ENCODE results near the gene ARHGEF19.
"Not testable (repeated sequence)": the region's sequence is repeated elsewhere in the genome, so short reads cannot be mapped to it uniquely, and the experiment has no call there.

ARHGEF19 gene

GRCh38 chr1:16218674-16219071, 6.2 kb upstream of the ARHGEF19 start:
- DNase-seq: no peak

- DNase-seq: no peak
Measured at GRCh38 chr1:16218014-16218673, 5.7 kb upstream of the ARHGEF19 start.

GRCh38 chr1:16217061-16217785, 4.8 kb upstream of the ARHGEF19 start:
- DNase-seq: peak; percentile 57

GRCh38 chr1:16215882-16216753, 3.7 kb upstream of the ARHGEF19 start:
- DNase-seq: no peak

DNA sequence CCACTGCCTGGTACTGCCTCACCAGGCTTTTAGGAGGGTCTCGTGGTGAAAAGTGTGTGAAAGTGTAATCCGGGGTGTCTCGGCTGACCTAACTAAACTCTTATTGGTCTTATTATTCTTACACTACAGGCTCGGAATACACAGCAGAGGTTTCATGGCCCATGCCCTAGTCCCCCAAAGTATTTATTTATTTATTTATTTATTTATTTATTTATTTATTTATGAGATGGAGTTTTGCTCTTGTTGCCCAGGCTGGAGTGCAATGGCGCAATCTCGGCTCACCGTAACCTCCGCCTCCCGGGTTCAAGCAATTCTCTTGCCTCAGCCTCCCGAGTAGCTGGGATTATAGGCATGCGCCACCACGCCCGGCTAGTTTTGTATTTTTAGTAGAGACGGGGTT, 2.8 kb upstream of the ARHGEF19 start:
- not testable (repeated sequence) for DNase-seq

- DNase-seq: not testable (repeated sequence)
Measured at GRCh38 chr1:16213544-16213943, 1.1 kb upstream of the ARHGEF19 start.

DNA sequence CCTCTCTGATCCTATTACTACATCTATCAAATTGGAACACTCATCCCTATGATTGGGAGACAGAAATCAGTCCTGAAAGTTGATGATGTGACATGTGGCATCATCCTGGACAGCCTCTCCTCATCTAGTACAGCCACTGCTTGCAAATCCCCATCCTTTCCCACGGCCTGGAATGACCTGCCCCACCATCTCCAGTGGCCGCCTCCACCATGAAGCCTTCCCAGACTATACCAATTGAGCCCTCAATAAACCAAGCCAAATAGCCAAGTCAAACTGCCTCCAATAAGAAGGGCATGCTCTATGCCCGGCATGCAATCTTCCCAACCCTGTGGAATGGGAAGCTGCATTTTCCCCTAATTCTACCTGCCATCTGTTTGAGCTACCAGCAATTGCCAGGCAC, 561 bp upstream of the ARHGEF19 start:
- no peak for DNase-seq

DNA sequence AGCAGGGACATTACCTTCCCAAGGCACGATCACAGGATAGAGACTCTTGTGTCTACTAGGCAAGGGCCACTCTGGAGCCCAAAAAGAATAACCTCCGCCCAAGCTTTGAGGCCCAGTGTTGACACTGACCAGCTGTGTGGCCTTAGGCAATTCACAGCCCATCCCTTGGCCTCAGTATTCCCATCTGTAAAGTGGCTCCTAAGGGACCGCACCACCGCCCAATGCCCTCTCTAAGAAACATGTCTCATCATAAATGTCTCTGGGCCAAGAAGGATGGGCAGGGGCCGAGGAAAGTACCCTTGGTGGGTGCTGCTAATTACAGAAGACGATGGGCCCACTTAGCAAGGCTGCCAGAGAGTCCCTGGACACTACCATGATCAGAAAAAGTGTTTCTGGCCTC, 628 bp downstream of the ARHGEF19 start:
- no peak for DNase-seq

- no peak for DNase-seq
Measured at GRCh38 chr1:16210581-16210980, 1.9 kb downstream of the ARHGEF19 start.

- no peak for DNase-seq
Measured at GRCh38 chr1:16209847-16210407, 2.5 kb downstream of the ARHGEF19 start.

DNA sequence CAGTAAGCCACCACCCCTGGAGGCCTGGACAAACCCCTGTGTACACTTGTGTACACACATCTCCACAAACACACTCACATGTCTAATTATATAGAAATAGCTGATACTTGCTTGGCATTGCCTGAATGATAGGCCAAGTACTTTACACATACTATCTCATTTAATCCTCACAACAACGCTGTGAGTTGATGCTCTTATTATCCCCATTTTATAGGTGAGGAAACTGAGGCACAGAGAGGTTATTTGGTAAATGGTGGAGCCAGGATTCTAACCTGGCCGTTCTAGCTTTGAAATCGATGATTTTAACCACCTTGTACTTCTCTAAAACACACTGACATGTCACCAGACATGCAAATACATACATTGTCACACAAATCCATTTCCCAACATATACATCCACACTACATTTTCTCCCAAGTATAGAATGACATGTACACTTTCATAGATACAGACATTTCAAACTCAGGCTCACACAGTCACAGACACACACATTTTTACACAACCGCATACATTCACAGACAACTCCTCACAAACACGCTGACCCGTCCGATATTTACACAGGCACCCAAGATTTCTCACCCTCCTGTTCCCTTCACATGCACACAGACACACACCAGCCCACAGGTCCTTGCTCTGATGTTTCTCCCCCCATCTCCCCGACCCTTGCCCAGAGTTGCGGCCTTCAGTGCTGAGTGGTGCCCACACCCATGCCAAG, 3.2 kb downstream of the ARHGEF19 start:
- DNase-seq: no peak

GRCh38 chr1:16208270-16208987, 4.0 kb downstream of the ARHGEF19 start:
- DNase-seq: no peak

- no peak for DNase-seq
Measured at GRCh38 chr1:16207318-16208269, 4.9 kb downstream of the ARHGEF19 start.

GRCh38 chr1:16206547-16207317, 5.7 kb downstream of the ARHGEF19 start:
- no peak for DNase-seq

- DNase-seq: no peak
Measured at GRCh38 chr1:16205891-16206546, 6.4 kb downstream of the ARHGEF19 start.

DNA sequence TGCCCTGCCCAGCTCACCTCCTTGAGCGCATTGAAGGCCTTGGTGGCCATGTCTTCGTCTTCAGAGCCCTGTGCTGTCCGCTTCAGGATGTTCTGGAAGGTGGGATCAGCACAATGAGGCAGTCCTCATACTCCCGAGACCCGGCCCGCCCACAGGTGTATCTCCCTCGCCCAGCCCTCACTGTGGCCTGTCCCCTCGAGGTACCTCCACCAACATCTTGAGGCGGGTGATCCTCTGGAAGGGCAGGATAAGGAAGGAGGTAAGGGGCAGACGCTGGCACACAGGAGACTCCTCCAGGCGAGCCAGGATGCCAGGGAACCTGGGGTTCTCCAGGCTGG, 7.1 kb downstream of the ARHGEF19 start:
- DNase-seq: no peak

GRCh38 chr1:16204634-16205333, 7.7 kb downstream of the ARHGEF19 start:
- DNase-seq: no peak

DNA sequence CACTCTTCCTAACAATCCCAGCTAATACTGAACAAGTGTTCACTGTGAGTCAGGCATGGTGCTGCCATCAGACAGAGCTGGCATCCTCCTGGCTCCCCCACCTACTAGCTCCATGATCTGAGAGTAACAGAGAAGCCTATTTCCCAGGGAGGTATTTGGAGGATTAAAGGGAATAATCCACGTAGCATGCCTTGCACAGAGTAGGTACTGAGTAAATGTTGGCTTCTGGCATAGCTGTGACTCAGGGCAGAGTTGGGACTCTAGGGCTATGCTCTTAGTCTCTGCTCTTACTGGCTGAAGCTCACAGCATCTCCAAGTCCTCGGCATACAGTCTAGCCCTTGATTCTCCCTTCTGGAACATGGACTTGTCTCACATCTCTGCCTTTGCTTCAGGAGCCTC, 8.2 kb downstream of the ARHGEF19 start:
- no peak for DNase-seq

DNA sequence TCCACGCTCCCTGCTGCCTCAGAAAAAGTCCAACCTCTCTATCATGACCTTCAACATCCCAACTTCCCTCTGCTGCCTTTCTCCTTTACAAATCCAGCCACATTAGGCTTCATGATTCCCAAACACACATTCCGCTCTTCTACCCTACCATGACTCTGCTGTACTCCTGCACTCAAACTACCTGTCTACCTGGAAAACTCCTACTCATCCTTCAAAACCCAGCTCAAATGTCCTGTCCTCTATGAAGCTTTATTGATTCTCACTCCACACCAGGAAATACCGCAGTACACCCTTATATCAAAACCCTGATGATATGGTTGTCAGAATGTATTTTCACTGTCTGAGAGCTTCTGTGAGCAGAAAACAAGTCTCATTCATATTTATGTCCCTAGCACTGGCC, 8.9 kb downstream of the ARHGEF19 start:
- DNase-seq: no peak

All from cortex of kidney (tissue), 1 donor.